Endodermal cell (in vitro differentiated cells): ENCODE results near the gene RHBDF2. TPM values are rescaled to one million over a fixed set of nuclear protein-coding genes. Genes with fewer than 3 reads are reported as not detected.
A peak's percentile ranks its signal among the peaks of the same experiment; 100 is the strongest.

Experiments used
- DNase-seq: peaks from one replicate; pipeline ENCODE4 v3.0.0-alpha.2; 2017
- H3K27ac ChIP-seq: 2 replicates; pipeline ENCODE4 v1.5.1; 2013; ENCODE audit warnings: mild to moderate bottlenecking, low read depth, low read length, moderate library complexity
- H3K27me3 ChIP-seq: 2 replicates; pipeline ENCODE4 v1.6.1; 2013; ENCODE audit warnings: mild to moderate bottlenecking, low read length, moderate library complexity; ENCODE audit not compliant: insufficient read depth, control insufficient read depth, poor library complexity, severe bottlenecking
- H3K36me3 ChIP-seq: 2 replicates; pipeline ENCODE4 v1.7.0; 2013; ENCODE audit warnings: mild to moderate bottlenecking, low read length, moderate library complexity; ENCODE audit not compliant: control insufficient read depth, insufficient read depth
- H3K4me1 ChIP-seq: one replicate; pipeline ENCODE4 v1.7.0; 2013; ENCODE audit warnings: low read length; ENCODE audit not compliant: control insufficient read depth, insufficient read depth
- H3K4me3 ChIP-seq: 2 replicates; pipeline ENCODE4 v1.5.1; 2013; ENCODE audit warnings: mild to moderate bottlenecking, low read length, moderate library complexity
- H3K9ac ChIP-seq: 2 replicates; pipeline ENCODE4 v1.6.1; 2013; ENCODE audit warnings: mild to moderate bottlenecking, low read length, moderate library complexity; ENCODE audit not compliant: poor library complexity, severe bottlenecking; ENCODE audit errors: extremely low read depth
- H3K9me3 ChIP-seq: 2 replicates; pipeline ENCODE4 v1.6.1; 2013; ENCODE audit warnings: mild to moderate bottlenecking, low read length, moderate library complexity; ENCODE audit not compliant: control insufficient read depth
- H3K27ac Mint-ChIP-seq: 2 replicates; pipeline ENCODE4 v1.8.0; 2020; ENCODE audit warnings: mixed read lengths
- H3K27me3 Mint-ChIP-seq: 2 replicates; pipeline ENCODE4 v1.8.0; 2021; ENCODE audit warnings: mild to moderate bottlenecking, mixed read lengths; ENCODE audit not compliant: insufficient read depth
- H3K36me3 Mint-ChIP-seq: 2 replicates; pipeline ENCODE4 v1.8.0; 2020; ENCODE audit warnings: low read depth, mixed read lengths
- H3K4me1 Mint-ChIP-seq: 2 replicates; pipeline ENCODE4 v1.8.0; 2020; ENCODE audit warnings: mixed read lengths
- H3K4me3 Mint-ChIP-seq: 2 replicates; pipeline ENCODE4 v1.8.0; 2020; ENCODE audit warnings: mild to moderate bottlenecking, moderate library complexity, mixed read lengths
- H3K9me3 Mint-ChIP-seq: 2 replicates; pipeline ENCODE4 v1.8.0; 2020; ENCODE audit warnings: mild to moderate bottlenecking, mixed read lengths
- CTCF ChIP-seq: fragments of 200-600 bp; sonication (generic); conservative IDR thresholded peaks from 2 replicates; pipeline ENCODE4 v1.5.0; 2021; ENCODE audit warnings: antibody characterized with exemption, mild to moderate bottlenecking
- WGBS, 2 experiments: methylation state at CpG; one replicate each; pipeline versions ENCODE4 v1.1.5 to v1.1.7; 2013; ENCODE audit warnings: missing lambda C conversion rate in 2 of 2, mixed read lengths in 1 of 2; ENCODE audit not compliant: insufficient coverage in 1 of 2, insufficient read length in 1 of 2; 5-methylcytosine and 5-hydroxymethylcytosine counted together
- total RNA-seq, 2 donors: library from RNA; stranded (reverse); fragmentation: NEBNext Ultra II Directional in 1 of 2; extraction: Animal tissue kit (Norgen Biotek cat#: 25700) in 1 of 2; gene quantifications; 2 replicates in 1 of 2; 3 replicates in 1 of 2; pipeline ENCODE4 v1.2.1, GENCODE V29; 2021

RHBDF2 gene
- total RNA-seq, 2 donors from 2014 or later, result 28.5 to 31.1 TPM

GRCh38 chr17:76530095-76530723, 29.0 kb upstream of the RHBDF2 start:
- Mint-ChIP-seq H3K36me3 (no peaks in the 10 kb centered on the region), H3K4me1 (peaks cover 6% of the 10 kb centered on the region), H3K9me3 (no peaks in the 10 kb centered on the region), H3K4me3 (no peak overlapping the region), H3K27me3 (peaks cover 5% of the 10 kb centered on the region), H3K27ac (peak overlapping the region; percentile 74)
- Histone ChIP-seq H3K36me3 (no peaks in the 10 kb centered on the region), H3K27me3 (no peaks in the 10 kb centered on the region), H3K27ac (no peak overlapping the region), H3K9me3 (no peaks in the 10 kb centered on the region), H3K4me1 (no peaks in the 10 kb centered on the region), H3K9ac (no peak overlapping the region), H3K4me3 (no peak overlapping the region)
- no peak for TF ChIP-seq CTCF
- 79 to 87% methylated on average over 12 to 23 of the region's 23 CpGs for WGBS, 2 experiments
- DNase-seq, result peak; percentile 73

GRCh38 chr17:76529224-76530094, 28.2 kb upstream of the RHBDF2 start:
- Histone ChIP-seq H3K27ac (no peak overlapping the region), H3K4me3 (no peak overlapping the region), H3K9me3 (no peaks in the 10 kb centered on the region), H3K36me3 (no peaks in the 10 kb centered on the region), H3K27me3 (no peaks in the 10 kb centered on the region), H3K9ac (no peak overlapping the region), H3K4me1 (no peaks in the 10 kb centered on the region)
- no peak overlapping the region for H3K27ac Mint-ChIP-seq
- DNase-seq, result peak; percentile 79
- no peak overlapping the region for H3K4me3 Mint-ChIP-seq
- peaks cover 4% of the 10 kb centered on the region for H3K27me3 Mint-ChIP-seq
- TF ChIP-seq CTCF, result no peak
- peaks cover 11% of the 10 kb centered on the region for H3K4me1 Mint-ChIP-seq
- 77 to 83% methylated on average over 10 to 20 of the region's 20 CpGs for WGBS, 2 experiments
- no peaks in the 10 kb centered on the region for H3K36me3 Mint-ChIP-seq
- no peaks in the 10 kb centered on the region for H3K9me3 Mint-ChIP-seq

- H3K4me3 ChIP-seq, result no peak overlapping the region
- no peak overlapping the region for H3K27ac ChIP-seq
- H3K9me3 ChIP-seq, result no peaks in the 10 kb centered on the region
- H3K27me3 ChIP-seq, result no peaks in the 10 kb centered on the region
- H3K9me3 Mint-ChIP-seq, result no peaks in the 10 kb centered on the region
- no peak for TF ChIP-seq CTCF
- H3K27me3 Mint-ChIP-seq, result peaks cover 7% of the 10 kb centered on the region
- H3K4me1 Mint-ChIP-seq, result peaks cover 11% of the 10 kb centered on the region
- H3K4me3 Mint-ChIP-seq, result no peak overlapping the region
- no peak overlapping the region for H3K27ac Mint-ChIP-seq
- no peaks in the 10 kb centered on the region for H3K36me3 Mint-ChIP-seq
- 89% methylated on average over 17 to 31 of the region's 31 CpGs for WGBS, 2 experiments
- no peaks in the 10 kb centered on the region for H3K4me1 ChIP-seq
- no peaks in the 10 kb centered on the region for H3K36me3 ChIP-seq
- H3K9ac ChIP-seq, result no peak overlapping the region
- DNase-seq, result no peak
Observed at GRCh38 chr17:76528528-76529223, 27.5 kb upstream of the RHBDF2 start.
